CD1c-positive myeloid dendritic cell (primary cell): ENCODE data around the gene ZNF358.

Source experiments
- DNase-seq: peaks from one replicate; pipeline ENCODE4 v3.0.0-alpha.2; 2016; ENCODE audit errors: extremely low spot score

The ZNF358 gene

DNA sequence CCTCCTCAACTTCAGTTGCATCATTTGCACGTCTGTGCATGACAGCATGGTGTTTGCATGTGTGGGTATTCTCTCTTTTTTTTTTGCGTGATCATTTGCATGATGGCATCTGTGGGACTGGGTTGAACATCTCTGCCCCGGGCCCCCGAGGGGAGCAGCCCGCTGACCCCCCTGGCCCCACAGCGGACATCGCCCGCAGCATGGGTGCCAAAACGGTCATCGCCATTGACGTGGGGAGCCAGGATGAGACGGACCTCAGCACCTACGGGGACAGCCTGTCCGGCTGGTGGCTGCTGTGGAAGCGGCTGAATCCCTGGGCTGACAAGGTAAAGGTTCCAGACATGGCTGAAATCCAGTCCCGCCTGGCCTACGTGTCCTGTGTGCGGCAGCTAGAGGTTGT lies 42.8 kb downstream of the ZNF358 start:
- DNase-seq, result no peak

DNA sequence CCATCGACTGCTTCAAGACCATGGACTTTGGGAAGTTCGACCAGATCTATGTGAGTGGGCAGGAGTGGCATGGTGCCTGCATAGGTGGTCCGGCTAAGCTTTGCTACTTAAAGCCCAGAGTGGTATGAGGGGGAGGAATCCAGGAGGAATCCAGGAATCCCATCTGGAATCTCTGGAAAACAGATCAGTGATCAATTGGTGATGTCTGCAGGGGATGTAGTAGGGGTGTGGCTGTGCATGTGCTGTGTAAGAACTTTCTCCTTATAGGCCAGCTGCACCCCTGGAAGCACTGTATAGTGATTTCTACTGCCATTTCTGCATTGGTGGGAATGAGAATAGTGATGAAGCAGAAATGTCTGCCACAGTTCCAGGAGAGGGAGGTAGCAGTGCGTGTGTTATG lies 43.2 kb downstream of the ZNF358 start:
- no peak for DNase-seq

DNA sequence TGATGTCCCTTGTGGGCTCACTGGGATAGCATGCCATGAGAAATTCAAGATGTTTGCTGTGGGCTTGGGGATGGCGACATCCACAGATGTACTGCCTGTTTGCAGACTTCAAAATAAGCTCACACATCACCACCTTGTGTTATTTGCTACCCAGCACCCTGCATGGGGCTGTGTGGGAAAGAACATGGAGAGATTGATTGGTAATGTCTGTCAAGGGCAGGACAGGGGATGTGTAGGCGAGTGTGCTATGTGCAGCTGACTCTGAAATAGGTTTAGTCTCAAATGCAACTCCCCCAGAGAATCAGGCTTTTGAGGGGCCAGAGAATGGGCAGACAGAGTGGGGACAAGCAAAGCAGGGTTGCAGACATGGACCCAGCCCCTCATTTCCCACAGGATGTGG lies 44.4 kb downstream of the ZNF358 start:
- DNase-seq, result no peak

GRCh38 chr19:7561325-7561724 lies 45.4 kb downstream of the ZNF358 start:
- DNase-seq, result no peak

DNA sequence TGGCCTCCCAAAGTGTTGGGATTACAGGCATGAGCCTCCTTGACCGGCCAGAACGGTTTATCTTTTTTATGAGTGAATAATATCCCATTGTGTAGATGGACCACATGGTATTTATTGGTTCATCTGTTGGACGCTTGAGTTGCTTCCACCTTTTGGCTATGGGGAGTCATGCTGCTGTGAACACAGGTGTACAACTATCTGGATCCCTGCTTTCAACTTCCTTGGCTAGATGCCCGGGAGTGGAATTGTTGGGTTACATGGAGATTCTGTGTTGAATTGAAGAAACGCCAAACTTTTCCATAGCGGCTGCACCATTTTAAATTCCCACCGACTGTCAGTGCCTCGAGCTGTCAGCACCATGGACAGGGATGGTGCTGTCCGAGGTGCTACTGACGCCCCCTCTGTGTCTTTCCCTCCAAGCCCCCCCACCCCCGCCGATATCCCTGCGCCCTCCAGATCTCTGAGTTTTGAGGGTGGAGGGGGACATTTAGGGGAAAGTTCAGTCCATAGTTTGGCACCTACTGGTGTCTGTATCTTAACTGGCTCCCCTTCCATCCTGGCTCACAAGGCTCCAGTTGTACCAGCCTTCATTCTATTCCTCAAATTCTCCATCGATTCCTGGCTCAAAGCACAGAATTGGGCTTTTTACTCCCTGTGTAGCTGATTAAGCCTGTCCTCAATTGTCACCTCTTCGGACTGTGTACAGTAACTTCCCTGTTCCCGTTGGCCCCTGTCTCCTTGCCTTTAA lies 46.9 kb downstream of the ZNF358 start:
- DNase-seq, result no peak

DNA sequence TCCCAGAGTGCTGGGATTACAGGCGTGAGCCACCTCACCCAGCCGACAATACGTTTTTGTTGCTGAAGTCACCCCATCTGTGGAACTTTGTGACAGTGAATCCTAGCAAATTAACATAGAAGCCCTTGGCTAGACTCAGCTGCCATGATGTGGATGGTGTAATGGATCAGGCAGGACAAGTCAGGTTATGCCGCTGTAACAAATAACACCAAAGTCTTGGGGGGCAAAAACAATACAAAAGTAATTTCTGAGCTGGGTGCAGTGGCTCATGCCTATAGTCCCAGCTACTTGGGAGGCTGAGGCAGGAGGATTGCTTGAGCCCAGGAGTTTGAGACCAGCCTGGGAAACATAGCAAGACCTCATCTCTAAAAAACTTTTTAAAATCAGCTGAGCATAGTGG lies 49.0 kb downstream of the ZNF358 start:
- DNase-seq, result no peak

DNA sequence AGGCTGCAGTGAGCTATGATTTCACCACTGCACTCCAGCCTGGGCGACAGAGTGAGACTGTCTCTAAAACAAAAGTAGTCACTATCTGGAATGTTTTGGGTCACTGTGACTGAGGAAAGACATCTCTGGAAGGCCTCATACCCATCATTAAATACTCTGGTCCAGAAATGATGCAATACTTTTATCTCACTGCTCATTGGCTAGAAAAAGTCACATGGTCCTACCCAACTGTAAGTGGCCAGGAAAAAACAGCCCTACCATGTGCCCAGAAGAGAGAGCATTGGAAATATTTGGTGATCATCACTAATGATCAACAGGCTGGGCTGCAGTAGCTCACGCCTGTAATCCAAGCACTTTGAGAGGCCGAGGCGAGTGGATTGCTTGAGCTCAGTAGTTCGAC lies 49.4 kb downstream of the ZNF358 start:
- no peak for DNase-seq
